ENCODE results near the gene SLC2A4RG.

- TF ChIP-seq POLR2AphosphoS5 (IDR thresholded peaks at IDR 0.05) = no peak
- TF ChIP-seq CTCF (IDR thresholded peaks at IDR 0.05) = no peak
- no peak for TF ChIP-seq POLR2A (IDR thresholded peaks at IDR 0.05)
Measured at GRCh38 chr20:63693083-63693732, 46.4 kb upstream of the SLC2A4RG start.
